SK-N-MC (cell line): ENCODE data around the gene COL6A3.

Experiments
- DNase-seq: peaks from one replicate; pipeline ENCODE4 v3.0.0-alpha.2; 2011; ENCODE audit warnings: low read depth, low spot score
- H3K27ac ChIP-seq: fragments of 200-600 bp; sonication (generic); 2 replicates; pipeline ENCODE4 v1.5.1; 2016; ENCODE audit warnings: mixed run types
- H3K36me3 ChIP-seq: fragments of 200-600 bp; sonication (generic); 2 replicates; pipeline ENCODE4 v1.6.1; 2017; ENCODE audit warnings: antibody characterized with exemption, low read length, mixed read lengths; ENCODE audit not compliant: insufficient read depth
- H3K4me3 ChIP-seq: fragments of 200-600 bp; sonication (generic); 2 replicates; pipeline ENCODE4 v1.5.1; 2016
- H3K9ac ChIP-seq: fragments of 200-600 bp; sonication (generic); 2 replicates; pipeline ENCODE4 v1.8.0; 2017; ENCODE audit warnings: mixed run types, mixed read lengths; ENCODE audit not compliant: insufficient read length
- H3K9me3 ChIP-seq: fragments of 200-600 bp; sonication (generic); 2 replicates; pipeline ENCODE4 v1.6.1; 2017; ENCODE audit warnings: low read depth, mild to moderate bottlenecking, antibody characterized with exemption, low read length, moderate library complexity, mixed read lengths
- EZH2 ChIP-seq: fragments of 200-600 bp; sonication (generic); IDR thresholded peaks from one replicate; pipeline ENCODE4 v1.6.1; 2017; ENCODE audit warnings: antibody characterized with exemption
- FOXP2 ChIP-seq: optimal IDR thresholded peaks from 2 replicates; pipeline ENCODE3; 2011; ENCODE audit warnings: mild to moderate bottlenecking, moderate library complexity; ENCODE audit not compliant: insufficient read depth; ENCODE audit errors: extremely low read length, control extremely low read depth
- POLR2AphosphoS5 ChIP-seq: IDR thresholded peaks from 2 replicates; pipeline ENCODE4 v1.6.1; 2012; ENCODE audit warnings: mild to moderate bottlenecking, low read depth, low read length, borderline replicate concordance

COL6A3 gene

GRCh38 chr2:237326266-237327171 is 87.4 kb downstream of the COL6A3 start:
- Histone ChIP-seq H3K27ac (no peak overlapping the region), H3K9ac (no peak overlapping the region), H3K9me3 (no peaks in the 10 kb centered on the region), H3K36me3 (no peaks in the 10 kb centered on the region), H3K4me3 (no peak overlapping the region)
- no peak for DNase-seq
- TF ChIP-seq FOXP2 (no peak), EZH2 (no peak), POLR2AphosphoS5 (no peak)

DNA sequence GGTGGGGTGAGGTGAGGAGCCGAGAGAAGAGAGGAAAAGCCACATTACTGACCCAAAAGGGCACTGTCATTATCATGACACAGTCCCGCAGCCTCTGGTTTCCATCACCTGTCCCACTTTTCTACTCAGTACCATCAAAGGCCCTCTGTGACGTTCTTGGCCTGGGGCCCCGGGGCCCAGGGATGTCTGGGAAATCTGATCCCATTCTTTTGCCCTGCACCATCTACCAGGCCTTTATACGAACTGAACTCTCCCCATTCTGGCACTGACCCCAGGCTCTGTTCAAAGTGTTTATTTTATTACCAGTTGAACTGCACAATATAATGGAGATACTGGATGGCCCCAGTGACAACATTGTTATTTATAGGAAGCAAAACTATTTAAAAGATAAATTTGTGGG is 89.1 kb downstream of the COL6A3 start:
- H3K9me3 ChIP-seq: no peaks in the 10 kb centered on the region
- H3K4me3 ChIP-seq: no peak overlapping the region
- TF ChIP-seq POLR2AphosphoS5: no peak
- no peak for TF ChIP-seq EZH2
- no peak for TF ChIP-seq FOXP2
- H3K36me3 ChIP-seq: no peaks in the 10 kb centered on the region
- no peak for DNase-seq
- no peak overlapping the region for H3K9ac ChIP-seq
- H3K27ac ChIP-seq: no peak overlapping the region

DNA sequence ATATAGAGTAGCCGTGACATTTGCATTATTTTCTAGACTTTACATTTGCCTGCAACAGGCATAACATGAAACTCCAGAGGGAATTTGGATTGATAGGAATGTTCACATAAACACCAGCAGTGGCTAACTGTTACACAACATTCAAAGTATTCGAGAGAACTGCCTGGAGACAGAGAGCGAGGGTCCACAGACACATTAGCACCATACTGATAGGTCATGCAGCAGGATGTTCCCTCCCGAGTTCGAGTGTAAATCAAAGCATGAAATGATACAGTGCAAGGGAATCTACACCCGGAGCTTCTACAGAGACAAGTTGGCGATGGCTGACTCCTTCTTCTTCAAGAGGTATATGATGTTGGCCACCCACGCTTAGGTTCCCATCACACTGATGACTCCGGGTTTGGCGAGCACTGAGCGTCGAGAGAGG is 89.5 kb downstream of the COL6A3 start:
- H3K9ac ChIP-seq: no peak overlapping the region
- H3K9me3 ChIP-seq: no peaks in the 10 kb centered on the region
- no peaks in the 10 kb centered on the region for H3K36me3 ChIP-seq
- DNase-seq: no peak
- no peak overlapping the region for H3K4me3 ChIP-seq
- H3K27ac ChIP-seq: no peak overlapping the region
- no peak for TF ChIP-seq FOXP2
- TF ChIP-seq EZH2: no peak
- no peak for TF ChIP-seq POLR2AphosphoS5

GRCh38 chr2:237323656-237324055 is 90.3 kb downstream of the COL6A3 start:
- H3K9ac ChIP-seq: no peak overlapping the region
- H3K4me3 ChIP-seq: no peak overlapping the region
- DNase-seq: no peak
- H3K9me3 ChIP-seq: no peaks in the 10 kb centered on the region
- TF ChIP-seq EZH2 (no peak), POLR2AphosphoS5 (no peak), FOXP2 (no peak)
- no peak overlapping the region for H3K27ac ChIP-seq
- H3K36me3 ChIP-seq: no peaks in the 10 kb centered on the region

DNA sequence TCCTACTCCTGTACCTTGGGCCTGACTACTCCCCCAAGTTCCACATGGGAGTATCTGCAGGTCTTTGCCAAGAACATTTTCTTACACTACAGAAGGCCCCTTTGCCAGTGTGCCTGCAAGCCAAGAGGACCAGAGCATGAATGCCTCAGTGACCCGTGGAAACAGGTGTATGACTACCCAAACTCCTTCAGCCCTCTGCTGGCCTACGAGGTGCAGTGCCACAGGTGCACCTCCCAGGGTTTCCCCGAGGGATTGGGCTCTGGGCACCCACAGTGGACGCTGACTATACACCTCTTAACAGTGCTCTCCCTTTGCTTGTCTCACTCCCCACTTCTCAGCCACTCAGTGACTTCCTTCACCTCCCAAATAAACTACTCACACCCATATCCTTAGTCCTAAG is 91.4 kb downstream of the COL6A3 start:
- no peak for DNase-seq

DNA sequence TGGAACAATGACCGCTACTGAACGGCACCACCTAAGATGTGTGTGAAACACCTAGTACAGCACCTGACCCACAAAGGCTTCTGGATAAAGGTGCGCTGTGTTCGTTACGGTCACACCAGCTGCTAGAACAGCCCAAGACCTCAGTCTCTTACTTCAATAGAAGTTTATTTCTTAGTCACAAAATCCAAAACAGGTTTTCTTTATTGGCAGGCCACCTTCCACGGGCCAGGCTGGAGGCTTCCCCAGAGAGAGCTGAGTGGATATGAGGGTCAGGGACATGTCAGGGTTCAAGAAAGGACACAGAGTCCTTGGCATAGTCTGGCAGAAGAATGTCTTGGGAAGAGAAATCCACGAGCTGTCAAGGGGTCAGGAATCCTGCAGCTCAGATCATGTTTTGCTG is 92.2 kb downstream of the COL6A3 start:
- DNase-seq: no peak
- Histone ChIP-seq H3K9ac (no peak overlapping the region), H3K9me3 (no peaks in the 10 kb centered on the region), H3K36me3 (no peaks in the 10 kb centered on the region), H3K27ac (no peak overlapping the region), H3K4me3 (no peak overlapping the region)
- TF ChIP-seq EZH2 (no peak), FOXP2 (no peak), POLR2AphosphoS5 (no peak)

More for the DNA sequence above, 91.4 kb downstream of the COL6A3 start:
- Histone ChIP-seq H3K4me3 (no peak overlapping the region), H3K9ac (no peak overlapping the region), H3K27ac (no peak overlapping the region), H3K36me3 (no peaks in the 10 kb centered on the region), H3K9me3 (no peaks in the 10 kb centered on the region)
- TF ChIP-seq FOXP2: no peak

DNA sequence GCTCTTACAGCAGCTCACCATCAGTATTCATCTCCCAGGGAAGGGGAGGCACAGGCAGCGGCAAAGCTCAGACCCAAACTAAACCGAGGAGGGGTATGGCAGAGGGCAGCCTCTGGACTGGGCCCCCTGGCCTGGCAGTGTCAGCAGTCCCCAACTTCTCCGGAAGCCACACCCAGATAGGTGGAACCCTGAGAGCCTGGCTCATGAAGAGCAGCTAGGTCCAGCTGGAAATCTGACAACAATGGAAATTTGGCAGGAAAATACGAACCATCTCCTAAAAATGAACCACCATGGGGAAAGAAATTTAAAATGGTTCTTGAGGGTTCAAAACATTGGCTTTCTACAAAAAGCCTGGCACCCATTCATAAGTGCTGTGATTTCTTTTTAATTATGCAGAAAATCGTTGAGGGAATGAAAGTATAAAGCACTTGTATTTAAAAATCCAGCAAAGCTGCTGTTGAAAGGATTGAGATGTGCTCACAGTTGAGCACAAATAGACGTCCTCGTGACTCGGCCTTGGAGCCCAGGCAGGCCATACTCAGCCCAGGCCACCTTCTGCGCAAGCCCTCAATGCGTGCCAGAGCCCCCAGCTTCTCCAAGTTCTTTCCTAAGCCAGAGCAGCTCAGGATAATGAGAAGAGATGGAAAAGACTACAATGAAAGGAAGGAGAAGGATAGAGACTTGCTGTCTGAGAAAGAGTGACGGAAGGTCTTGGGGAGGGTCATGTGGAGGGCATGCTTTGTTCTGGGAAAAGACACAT is 93.0 kb downstream of the COL6A3 start:
- no peaks in the 10 kb centered on the region for H3K9me3 ChIP-seq
- DNase-seq: no peak
- TF ChIP-seq POLR2AphosphoS5 (no peak), FOXP2 (no peak), EZH2 (no peak)

GRCh38 chr2:237319887-237320286 is 94.1 kb downstream of the COL6A3 start:
- H3K9me3 ChIP-seq: no peaks in the 10 kb centered on the region
- H3K9ac ChIP-seq: no peak overlapping the region
- DNase-seq: no peak
- no peak overlapping the region for H3K4me3 ChIP-seq
- no peaks in the 10 kb centered on the region for H3K36me3 ChIP-seq
- no peak overlapping the region for H3K27ac ChIP-seq
- TF ChIP-seq EZH2: no peak
- no peak for TF ChIP-seq FOXP2
- no peak for TF ChIP-seq POLR2AphosphoS5

More for the DNA sequence above, 93.0 kb downstream of the COL6A3 start:
- Histone ChIP-seq H3K36me3 (no peaks in the 10 kb centered on the region), H3K9ac (no peak overlapping the region), H3K4me3 (no peak overlapping the region), H3K27ac (no peak overlapping the region)
